HG03025 (cell line): ENCODE measurements around the gene SEC31A.
A peak's percentile ranks its signal among the peaks of the same experiment; 100 is the strongest.
"Not testable (repeated sequence)": the region's sequence is repeated elsewhere in the genome, so short reads cannot be mapped to it uniquely, and the experiment has no call there.

Experiments used
- ATAC-seq: cut with Tn5 transposase; IDR thresholded peaks from one replicate; pipeline ENCODE4 v1.9.1; 2021; ENCODE audit warnings: mild to moderate bottlenecking, moderate library complexity; ENCODE audit not compliant: unreplicated experiment, low FRiP score

Gene SEC31A

GRCh38 chr4:82890901-82891706 lies at the start of gene SEC31A:
Gene SEC31A (minus strand): TSS chr4:82891153. CDS start chr4:82881936, 9,217 bp downstream.
- ATAC-seq = peak; percentile 89

GRCh38 chr4:82939414-82939813 lies 48.5 kb upstream of the SEC31A start:
- no peak for ATAC-seq

- ATAC-seq = no peak
Observed at GRCh38 chr4:82934441-82934840, 43.5 kb upstream of the SEC31A start.

GRCh38 chr4:82930848-82931755 lies 40.1 kb upstream of the SEC31A start:
- ATAC-seq = no peak

GRCh38 chr4:82921795-82922194 lies 30.8 kb upstream of the SEC31A start:
- ATAC-seq = no peak

GRCh38 chr4:82919386-82919785 lies 28.4 kb upstream of the SEC31A start:
- ATAC-seq = no peak

GRCh38 chr4:82918091-82918490 lies 27.1 kb upstream of the SEC31A start:
- ATAC-seq = no peak

- not testable (repeated sequence) for ATAC-seq
Observed at GRCh38 chr4:82913968-82914367, 23.0 kb upstream of the SEC31A start.

GRCh38 chr4:82913305-82913704 lies 22.4 kb upstream of the SEC31A start:
- ATAC-seq = no peak

- no peak for ATAC-seq
Observed at GRCh38 chr4:82909326-82909725, 18.4 kb upstream of the SEC31A start.

GRCh38 chr4:82906469-82906868 lies 15.5 kb upstream of the SEC31A start:
- ATAC-seq = no peak

GRCh38 chr4:82905205-82905604 lies 14.3 kb upstream of the SEC31A start:
- no peak for ATAC-seq

- ATAC-seq = no peak
Observed at GRCh38 chr4:82903737-82904136, 12.8 kb upstream of the SEC31A start.

- no peak for ATAC-seq
Observed at GRCh38 chr4:82901183-82901718, 10.3 kb upstream of the SEC31A start.

- peak; percentile 89 for ATAC-seq
Observed at GRCh38 chr4:82900411-82901182, 9.6 kb upstream of the SEC31A start, which contains the start of gene THAP9. Gene THAP9 (plus strand): TSS chr4:82900735. CDS start chr4:82900803, 68 bp downstream.

GRCh38 chr4:82900066-82900410 lies 9.1 kb upstream of the SEC31A start:
- ATAC-seq = peak; percentile 3

- ATAC-seq = no peak
Observed at GRCh38 chr4:82899374-82900065, 8.6 kb upstream of the SEC31A start.

- ATAC-seq = no peak
Observed at GRCh38 chr4:82898322-82899243, 7.6 kb upstream of the SEC31A start.

- ATAC-seq = no peak
Observed at GRCh38 chr4:82896755-82897154, 5.8 kb upstream of the SEC31A start.
